Measurements from ENCODE around the gene GINS3.
"Not testable (repeated sequence)": the region's sequence is repeated elsewhere in the genome, so short reads cannot be mapped to it uniquely, and the experiment has no call there.

GRCh38 chr16:58412615-58412970, 20.3 kb downstream of the GINS3 start:
- TF ChIP-seq POLR2AphosphoS5 (IDR thresholded peaks at IDR 0.05; ENCODE audit: low read depth, low read length); POLR2A (IDR thresholded peaks at IDR 0.05; ENCODE audit: low read depth, low read length); TAF1 (IDR thresholded peaks at IDR 0.05; ENCODE audit: borderline replicate concordance, low read depth, low read length): not testable (repeated sequence)

Measured in GM12892 (cell line).